BLaER1 (cell line): ENCODE results near the gene COPZ2.
A peak's percentile ranks its signal among the peaks of the same experiment; 100 is the strongest.

Experiments
- H3K27ac ChIP-seq: shearing (Covaris generic); formaldehyde crosslinking; 2 replicates; pipeline ENCODE4 v1.8.1; 2022
- H3K27me3 ChIP-seq: shearing (Covaris generic); formaldehyde crosslinking; 2 replicates; pipeline ENCODE4 v1.8.1; 2022
- H3K36me3 ChIP-seq: shearing (Covaris generic); formaldehyde crosslinking; 2 replicates; pipeline ENCODE4 v1.8.1; 2022
- H3K4me1 ChIP-seq: shearing (Covaris generic); formaldehyde crosslinking; 2 replicates; pipeline ENCODE4 v1.8.1; 2022
- H3K4me2 ChIP-seq: shearing (Covaris generic); formaldehyde crosslinking; 2 replicates; pipeline ENCODE4 v1.8.1; 2022
- H3K4me3 ChIP-seq: shearing (Covaris generic); formaldehyde crosslinking; 2 replicates; pipeline ENCODE4 v1.8.1; 2022
- H3K9ac ChIP-seq: shearing (Covaris generic); formaldehyde crosslinking; 2 replicates; pipeline ENCODE4 v1.8.1; 2022
- H3K9me3 ChIP-seq: shearing (Covaris generic); formaldehyde crosslinking; 2 replicates; pipeline ENCODE4 v1.8.1; 2022
- H4K20me1 ChIP-seq: shearing (Covaris generic); formaldehyde crosslinking; 2 replicates; pipeline ENCODE4 v1.8.1; 2022
- Cebpa-rat ChIP-seq: shearing (Covaris generic); IDR thresholded peaks from 2 replicates; pipeline ENCODE4 v1.8.1; 2022

Gene COPZ2

DNA sequence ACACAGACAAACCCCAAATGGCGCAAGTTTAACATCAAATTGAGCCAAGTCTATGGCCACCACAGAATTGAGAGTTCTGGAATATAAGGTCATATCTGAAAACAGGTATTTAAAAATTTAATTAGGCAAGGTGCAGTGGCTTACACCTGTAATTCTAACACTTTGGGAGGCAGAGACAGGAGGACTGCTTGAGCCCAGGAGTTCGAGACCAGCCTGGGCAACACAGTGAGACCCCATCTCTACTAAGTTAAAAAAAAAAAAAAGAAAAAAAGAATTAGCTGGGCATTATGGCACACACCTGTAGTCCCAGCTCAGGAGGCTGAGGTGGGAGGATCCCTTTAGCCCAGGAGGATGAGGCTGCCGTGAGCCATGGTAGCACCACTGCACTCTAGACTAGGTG lies 29.6 kb upstream of the COPZ2 start:
- Histone ChIP-seq H3K36me3 (peaks cover 98% of the 10 kb centered on the region), H3K9ac (no peak overlapping the region), H4K20me1 (peaks cover 86% of the 10 kb centered on the region), H3K4me3 (no peak overlapping the region), H3K4me2 (no peak overlapping the region), H3K27me3 (no peaks in the 10 kb centered on the region), H3K4me1 (no peaks in the 10 kb centered on the region), H3K9me3 (no peaks in the 10 kb centered on the region), H3K27ac (no peak overlapping the region)
- no peak for TF ChIP-seq Cebpa-rat

DNA sequence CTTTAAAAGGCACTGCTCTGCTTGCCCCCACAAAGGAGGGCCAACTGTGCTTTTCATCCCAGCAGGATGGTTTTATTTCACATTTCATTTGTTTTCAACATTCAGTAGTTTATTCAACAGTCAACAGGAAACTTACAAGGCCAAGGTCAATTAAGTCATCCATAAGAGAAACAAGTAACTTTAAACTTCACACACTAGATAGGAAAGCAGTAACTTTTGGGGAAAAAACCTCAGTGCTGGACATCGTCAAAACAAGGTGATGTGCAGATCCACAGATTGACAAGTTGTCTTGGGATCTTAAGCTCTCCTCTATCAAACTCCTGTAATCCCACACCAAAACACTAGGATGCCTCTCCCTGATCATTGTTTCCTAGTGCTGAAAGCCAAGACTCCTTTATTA lies 29.1 kb upstream of the COPZ2 start:
- Histone ChIP-seq H4K20me1 (peaks cover 86% of the 10 kb centered on the region), H3K4me2 (no peak overlapping the region), H3K27me3 (no peaks in the 10 kb centered on the region), H3K9ac (no peak overlapping the region), H3K4me1 (no peaks in the 10 kb centered on the region), H3K4me3 (no peak overlapping the region), H3K27ac (no peak overlapping the region), H3K36me3 (peaks cover 98% of the 10 kb centered on the region), H3K9me3 (no peaks in the 10 kb centered on the region)
- TF ChIP-seq Cebpa-rat: no peak

DNA sequence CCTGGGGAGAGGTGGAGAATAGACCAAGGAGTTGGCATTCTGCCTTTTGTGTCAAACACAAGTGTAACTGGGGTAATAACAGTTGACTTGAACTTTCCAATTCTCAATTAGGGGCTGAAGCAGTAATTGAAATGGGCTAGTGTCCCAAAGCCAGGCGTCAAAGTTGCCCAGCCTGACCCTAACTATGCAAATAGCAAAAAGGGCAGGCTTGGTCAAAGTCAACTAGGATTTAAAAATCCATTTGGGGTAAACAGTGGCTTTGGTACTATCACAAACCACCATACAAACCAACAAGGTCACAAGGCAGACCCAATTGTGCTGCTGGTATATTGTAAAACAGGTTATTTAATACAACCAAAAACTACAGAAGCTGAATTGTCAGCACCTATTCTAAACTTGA lies 28.6 kb upstream of the COPZ2 start:
- Histone ChIP-seq H4K20me1 (peaks cover 90% of the 10 kb centered on the region), H3K27ac (no peak overlapping the region), H3K27me3 (no peaks in the 10 kb centered on the region), H3K4me3 (no peak overlapping the region), H3K9ac (no peak overlapping the region), H3K4me1 (no peaks in the 10 kb centered on the region), H3K9me3 (no peaks in the 10 kb centered on the region), H3K36me3 (peaks cover 98% of the 10 kb centered on the region), H3K4me2 (no peak overlapping the region)
- no peak for TF ChIP-seq Cebpa-rat

DNA sequence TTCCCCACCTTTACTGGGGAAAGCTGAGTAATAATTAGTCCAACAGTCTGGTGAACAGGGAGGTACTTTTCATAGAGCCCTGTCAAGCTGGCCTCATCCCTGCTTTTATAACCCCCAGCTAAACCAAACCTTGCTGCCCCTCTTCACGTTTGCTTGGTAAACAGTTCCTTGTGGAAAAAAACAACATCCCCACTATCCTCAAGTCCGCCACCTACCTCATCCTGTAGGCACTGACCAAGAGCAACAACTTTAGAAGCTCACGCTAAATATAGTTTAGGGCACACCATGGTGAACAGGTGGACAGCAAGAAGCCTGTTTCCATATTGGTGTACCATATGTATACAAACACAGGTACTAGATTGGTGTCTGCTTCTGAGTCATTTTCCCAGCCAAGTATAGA lies 27.0 kb upstream of the COPZ2 start:
- Histone ChIP-seq H3K4me1 (no peaks in the 10 kb centered on the region), H3K4me2 (no peak overlapping the region), H3K4me3 (no peak overlapping the region), H3K27ac (no peak overlapping the region), H3K36me3 (peaks cover 97% of the 10 kb centered on the region), H4K20me1 (peaks cover 92% of the 10 kb centered on the region), H3K9ac (no peak overlapping the region), H3K9me3 (no peaks in the 10 kb centered on the region), H3K27me3 (no peaks in the 10 kb centered on the region)
- no peak for TF ChIP-seq Cebpa-rat

DNA sequence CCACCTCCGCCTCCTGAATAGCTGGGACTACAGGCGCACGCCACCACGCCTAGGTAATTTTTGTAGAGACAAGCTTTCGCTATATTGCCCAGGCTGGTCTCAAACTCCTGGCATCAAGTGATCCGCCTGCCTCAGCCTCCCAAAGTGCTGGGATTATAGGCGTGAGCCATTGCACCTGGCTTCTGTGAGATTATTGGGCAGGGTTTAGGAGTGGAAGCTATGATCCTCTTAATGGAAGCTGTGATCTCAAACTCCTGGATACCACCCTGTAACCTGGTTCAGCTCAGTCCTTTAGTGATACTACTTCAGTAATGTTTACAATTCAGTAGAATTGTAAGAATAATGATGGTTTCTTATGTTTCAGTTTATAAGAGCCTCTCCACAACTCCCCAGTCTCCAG lies 24.7 kb upstream of the COPZ2 start:
- H3K9ac ChIP-seq: no peak overlapping the region
- no peak overlapping the region for H3K4me2 ChIP-seq
- TF ChIP-seq Cebpa-rat: no peak
- H3K9me3 ChIP-seq: no peaks in the 10 kb centered on the region
- H3K27me3 ChIP-seq: no peaks in the 10 kb centered on the region
- H3K4me1 ChIP-seq: no peaks in the 10 kb centered on the region
- H3K36me3 ChIP-seq: peaks cover 97% of the 10 kb centered on the region
- no peak overlapping the region for H3K4me3 ChIP-seq
- H4K20me1 ChIP-seq: peaks cover 97% of the 10 kb centered on the region
- H3K27ac ChIP-seq: no peak overlapping the region

DNA sequence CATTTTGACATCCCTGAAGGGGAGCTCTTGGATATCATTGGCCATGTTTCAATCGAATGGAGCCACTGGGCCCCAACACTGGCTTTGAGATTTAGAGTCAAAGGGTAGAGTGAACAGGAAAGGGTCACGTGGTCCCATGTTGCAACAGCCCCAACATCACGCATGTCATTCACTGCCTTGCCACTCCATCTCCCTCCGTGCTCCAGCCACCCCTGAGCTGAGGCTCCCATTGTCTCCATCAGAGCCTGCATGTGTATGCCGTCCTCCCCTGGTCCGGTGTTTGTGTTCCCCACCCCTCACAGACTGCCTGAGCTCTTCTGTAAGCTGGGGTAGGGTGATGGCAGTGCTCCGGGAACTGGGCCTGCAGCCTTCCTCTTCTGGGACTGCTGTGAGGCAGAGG lies 22.7 kb upstream of the COPZ2 start:
- H3K4me1 ChIP-seq: peaks cover 9% of the 10 kb centered on the region
- H3K9me3 ChIP-seq: no peaks in the 10 kb centered on the region
- no peak overlapping the region for H3K4me2 ChIP-seq
- H3K9ac ChIP-seq: no peak overlapping the region
- H3K27ac ChIP-seq: no peak overlapping the region
- peaks cover 97% of the 10 kb centered on the region for H4K20me1 ChIP-seq
- no peak overlapping the region for H3K4me3 ChIP-seq
- H3K36me3 ChIP-seq: peaks cover 97% of the 10 kb centered on the region
- H3K27me3 ChIP-seq: no peaks in the 10 kb centered on the region
- TF ChIP-seq Cebpa-rat: no peak

DNA sequence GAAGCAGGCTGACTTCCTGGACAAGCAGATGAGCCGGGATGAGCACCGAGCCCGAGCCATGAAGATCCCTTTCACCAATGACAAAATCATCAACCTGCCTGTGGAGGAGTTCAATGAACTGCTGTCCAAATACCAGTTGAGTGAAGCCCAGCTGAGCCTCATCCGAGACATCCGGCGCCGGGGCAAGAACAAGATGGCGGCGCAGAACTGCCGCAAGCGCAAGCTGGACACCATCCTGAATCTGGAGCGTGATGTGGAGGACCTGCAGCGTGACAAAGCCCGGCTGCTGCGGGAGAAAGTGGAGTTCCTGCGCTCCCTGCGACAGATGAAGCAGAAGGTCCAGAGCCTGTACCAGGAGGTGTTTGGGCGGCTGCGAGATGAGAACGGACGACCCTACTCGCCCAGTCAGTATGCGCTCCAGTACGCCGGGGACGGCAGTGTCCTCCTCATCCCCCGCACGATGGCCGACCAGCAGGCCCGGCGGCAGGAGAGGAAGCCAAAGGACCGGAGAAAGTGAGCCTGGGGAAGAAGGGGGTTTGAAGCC lies 21.6 kb upstream of the COPZ2 start:
- H3K36me3 ChIP-seq: peaks cover 94% of the 10 kb centered on the region
- peaks cover 96% of the 10 kb centered on the region for H4K20me1 ChIP-seq
- no peak for TF ChIP-seq Cebpa-rat
- no peak overlapping the region for H3K4me2 ChIP-seq
- H3K9me3 ChIP-seq: no peaks in the 10 kb centered on the region
- H3K4me3 ChIP-seq: no peak overlapping the region
- no peak overlapping the region for H3K27ac ChIP-seq
- H3K27me3 ChIP-seq: no peaks in the 10 kb centered on the region
- H3K4me1 ChIP-seq: peaks cover 16% of the 10 kb centered on the region
- H3K9ac ChIP-seq: no peak overlapping the region

DNA sequence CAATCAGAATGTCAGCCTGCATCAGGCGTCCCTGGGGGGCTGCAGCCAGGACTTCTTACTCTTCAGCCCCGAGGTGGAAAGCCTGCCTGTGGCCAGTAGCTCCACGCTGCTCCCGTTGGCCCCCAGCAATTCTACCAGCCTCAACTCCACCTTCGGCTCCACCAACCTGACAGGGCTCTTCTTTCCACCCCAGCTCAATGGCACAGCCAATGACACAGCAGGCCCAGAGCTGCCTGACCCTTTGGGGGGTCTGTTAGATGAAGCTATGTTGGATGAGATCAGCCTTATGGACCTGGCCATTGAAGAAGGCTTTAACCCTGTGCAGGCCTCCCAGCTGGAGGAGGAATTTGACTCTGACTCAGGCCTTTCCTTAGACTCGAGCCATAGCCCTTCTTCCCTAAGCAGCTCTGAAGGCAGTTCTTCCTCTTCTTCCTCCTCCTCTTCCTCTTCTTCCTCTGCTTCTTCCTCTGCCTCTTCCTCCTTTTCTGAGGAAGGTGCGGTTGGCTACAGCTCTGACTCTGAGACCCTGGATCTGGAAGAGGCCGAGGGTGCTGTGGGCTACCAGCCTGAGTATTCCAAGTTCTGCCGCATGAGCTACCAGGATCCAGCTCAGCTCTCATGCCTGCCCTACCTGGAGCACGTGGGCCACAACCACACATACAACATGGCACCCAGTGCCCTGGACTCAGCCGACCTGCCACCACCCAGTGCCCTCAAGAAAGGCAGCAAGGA lies 21.0 kb upstream of the COPZ2 start:
- H3K9ac ChIP-seq: no peak overlapping the region
- TF ChIP-seq Cebpa-rat: no peak
- peaks cover 94% of the 10 kb centered on the region for H3K36me3 ChIP-seq
- peaks cover 96% of the 10 kb centered on the region for H4K20me1 ChIP-seq
- no peak overlapping the region for H3K4me2 ChIP-seq
- no peak overlapping the region for H3K4me3 ChIP-seq
- H3K9me3 ChIP-seq: no peaks in the 10 kb centered on the region
- H3K27me3 ChIP-seq: no peaks in the 10 kb centered on the region
- no peak overlapping the region for H3K27ac ChIP-seq
- H3K4me1 ChIP-seq: peaks cover 23% of the 10 kb centered on the region

DNA sequence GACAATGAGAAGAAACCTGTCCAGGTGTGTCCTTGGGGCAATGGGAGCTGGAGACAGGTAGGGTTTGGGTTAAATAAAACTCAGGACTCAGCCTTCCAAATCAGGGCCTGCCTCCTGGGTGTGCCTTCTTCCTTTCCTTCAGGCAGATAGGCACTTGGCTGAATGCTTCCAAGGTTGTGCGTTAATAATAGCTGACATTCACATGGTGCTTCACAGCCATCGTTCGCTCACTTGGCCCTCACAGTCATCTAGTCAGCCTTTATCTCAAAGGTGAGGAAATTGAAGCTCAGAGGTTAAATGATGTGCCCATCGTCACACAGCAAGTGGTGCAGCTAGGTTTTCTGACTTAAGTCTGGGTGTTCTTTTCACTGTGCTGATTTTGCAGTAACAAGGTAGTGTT lies 20.0 kb upstream of the COPZ2 start:
- Histone ChIP-seq H4K20me1 (peaks cover 96% of the 10 kb centered on the region), H3K27me3 (no peaks in the 10 kb centered on the region), H3K4me2 (no peak overlapping the region), H3K4me1 (peaks cover 32% of the 10 kb centered on the region), H3K27ac (no peak overlapping the region), H3K36me3 (peaks cover 94% of the 10 kb centered on the region), H3K9me3 (no peaks in the 10 kb centered on the region), H3K9ac (no peak overlapping the region), H3K4me3 (no peak overlapping the region)
- no peak for TF ChIP-seq Cebpa-rat

DNA sequence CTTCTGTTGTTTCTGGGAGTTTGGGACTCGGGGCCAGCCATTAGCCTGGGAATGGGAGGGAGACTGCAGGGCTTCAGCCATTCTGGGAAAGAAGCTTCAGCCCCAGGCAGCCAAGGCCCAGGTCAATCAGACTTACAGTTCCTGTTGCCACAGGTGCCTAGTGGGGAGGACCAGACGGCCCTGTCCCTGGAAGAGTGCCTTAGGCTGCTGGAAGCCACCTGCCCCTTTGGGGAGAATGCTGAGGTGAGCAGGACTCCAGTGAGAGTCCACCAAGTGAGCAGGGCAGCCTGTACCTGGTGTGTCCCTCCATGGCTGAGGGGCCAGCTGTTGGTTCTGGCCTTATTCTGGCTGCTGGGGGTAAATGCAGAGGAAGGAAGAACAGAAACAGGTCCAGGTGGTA lies 19.3 kb upstream of the COPZ2 start:
- Histone ChIP-seq H3K4me1 (peaks cover 40% of the 10 kb centered on the region), H3K4me2 (no peak overlapping the region), H3K4me3 (no peak overlapping the region), H3K9me3 (no peaks in the 10 kb centered on the region), H3K9ac (no peak overlapping the region), H4K20me1 (peaks cover 96% of the 10 kb centered on the region), H3K36me3 (peaks cover 94% of the 10 kb centered on the region), H3K27me3 (no peaks in the 10 kb centered on the region), H3K27ac (peak overlapping the region; percentile 48; the same call in 1 of the 2 replicates)
- TF ChIP-seq Cebpa-rat: no peak
